CD4-positive, CD25-positive, alpha-beta regulatory T cell (primary cell): ENCODE results near the gene MEGF6. TPM values are rescaled to one million over a fixed set of nuclear protein-coding genes. Genes with fewer than 3 reads are reported as not detected.

ENCODE experiments used
- ATAC-seq, 2 donors: fragments of 150-1000 bp; cut with Tn5 transposase; one replicate each; pipeline ENCODE4 v1.10.0; 2021; ENCODE audit warnings: low read depth in 2 of 2, moderate number of reproducible peaks in 2 of 2, moderate library complexity in 1 of 2
- DNase-seq, 3 donors: peaks; one replicate each; pipeline versions ENCODE4 v3.0.0 to v3.0.0-alpha.2; 2012 to 2022; ENCODE audit warnings: mixed read lengths in 1 of 3
- H3K27ac ChIP-seq: one replicate; pipeline ENCODE4 v1.7.0; 2013; ENCODE audit warnings: mild to moderate bottlenecking, low read length; ENCODE audit not compliant: insufficient read depth, poor library complexity, severe bottlenecking
- H3K27me3 ChIP-seq: one replicate; pipeline ENCODE4 v1.7.0; 2013; ENCODE audit warnings: low read length; ENCODE audit not compliant: control insufficient read depth, insufficient read depth
- H3K36me3 ChIP-seq: one replicate; pipeline ENCODE4 v1.7.0; 2013; ENCODE audit warnings: mild to moderate bottlenecking, low read length, moderate library complexity; ENCODE audit not compliant: control insufficient read depth, insufficient read depth
- H3K4me1 ChIP-seq: 2 replicates; pipeline ENCODE4 v1.7.0; 2013; ENCODE audit warnings: mild to moderate bottlenecking, low read length; ENCODE audit not compliant: insufficient read depth, control insufficient read depth, poor library complexity, severe bottlenecking
- H3K4me3 ChIP-seq: one replicate; pipeline ENCODE4 v1.7.0; 2013; ENCODE audit warnings: low read depth, mild to moderate bottlenecking, low read length, moderate library complexity
- H3K9me3 ChIP-seq, 2 experiments: 1 replicate in 1 of 2; 2 replicates in 1 of 2; pipeline ENCODE4 v1.7.0; 2013; ENCODE audit warnings: low read length in 2 of 2, mild to moderate bottlenecking in 1 of 2, moderate library complexity in 1 of 2; ENCODE audit not compliant: control insufficient read depth in 2 of 2
- H3K27ac Mint-ChIP-seq, 3 donors: one replicate each; pipeline ENCODE4 v1.8.0; 2020 to 2022; ENCODE audit warnings: mild to moderate bottlenecking in 3 of 3, mixed read lengths in 3 of 3, moderate library complexity in 2 of 3
- H3K27me3 Mint-ChIP-seq: one replicate; pipeline ENCODE4 v1.8.0; 2022; ENCODE audit warnings: mild to moderate bottlenecking, mixed read lengths
- H3K36me3 Mint-ChIP-seq: one replicate; pipeline ENCODE4 v1.8.0; 2020; ENCODE audit warnings: mixed read lengths
- H3K4me1 Mint-ChIP-seq, 4 donors: one replicate each; pipeline ENCODE4 v1.8.0; 2020 to 2022; ENCODE audit warnings: mixed read lengths in 4 of 4, mild to moderate bottlenecking in 1 of 4
- H3K4me3 Mint-ChIP-seq, 4 donors: one replicate each; pipeline ENCODE4 v1.8.0; 2020 to 2022; ENCODE audit warnings: mild to moderate bottlenecking in 4 of 4, mixed read lengths in 4 of 4, moderate library complexity in 3 of 4
- H3K9me3 Mint-ChIP-seq, 7 donors: one replicate each; pipeline ENCODE4 v1.8.0; 2020 to 2022; ENCODE audit warnings: mixed read lengths in 7 of 7, mild to moderate bottlenecking in 3 of 7, moderate library complexity in 2 of 7
- polyA plus RNA-seq, 4 donors: library from polyadenylated mRNA; unstranded; fragments of 300-500 nt; fragmentation: Illumina TruSeq; gene quantifications; one replicate each; pipeline ENCODE4 v1.2.3, GENCODE V29; 2021
- total RNA-seq: library from RNA; stranded (reverse); gene quantifications from one replicate; pipeline ENCODE4 v1.2.3, GENCODE V29; 2022

Gene MEGF6
- total and polyA plus RNA-seq, 5 donors from 2014 or later, result 4.7 to 123 (median 6.8) TPM

GRCh38 chr1:3607703-3608065 lies 3.6 kb downstream of the MEGF6 start:
- no peaks in the 10 kb centered on the region for H3K36me3 ChIP-seq
- no peaks in the 10 kb centered on the region for H3K27me3 ChIP-seq
- Mint-ChIP-seq H3K36me3 (no peaks in the 10 kb centered on the region), H3K4me1 (peaks cover 0 to 16% (median 0%) of the 10 kb centered on the region in 4 donors), H3K9me3 (no peaks in the 10 kb centered on the region), H3K4me3 (no peak overlapping the region), H3K27me3 (peaks cover 27% of the 10 kb centered on the region), H3K27ac (no peak overlapping the region)
- no peak overlapping the region for H3K27ac ChIP-seq
- H3K9me3 ChIP-seq, result no peaks in the 10 kb centered on the region
- H3K4me1 ChIP-seq, result peaks cover 16% of the 10 kb centered on the region
- DNase-seq (no peak), ATAC-seq (no peak)
- no peak overlapping the region for H3K4me3 ChIP-seq

GRCh38 chr1:3606779-3607702 lies 4.3 kb downstream of the MEGF6 start:
- peaks cover 0 to 13% (median 0%) of the 10 kb centered on the region in 4 donors for H3K4me1 Mint-ChIP-seq
- H3K27ac ChIP-seq, result no peak overlapping the region
- H3K27me3 ChIP-seq, result no peaks in the 10 kb centered on the region
- H3K4me3 ChIP-seq, result no peak overlapping the region
- no peaks in the 10 kb centered on the region for H3K36me3 ChIP-seq
- H3K27ac Mint-ChIP-seq, result no peak overlapping the region
- ATAC-seq (no peak), DNase-seq (no peak)
- H3K27me3 Mint-ChIP-seq, result peaks cover 24% of the 10 kb centered on the region
- peaks cover 16% of the 10 kb centered on the region for H3K4me1 ChIP-seq
- no peaks in the 10 kb centered on the region for H3K9me3 Mint-ChIP-seq
- H3K36me3 Mint-ChIP-seq, result no peaks in the 10 kb centered on the region
- no peak overlapping the region for H3K4me3 Mint-ChIP-seq
- H3K9me3 ChIP-seq, result no peaks in the 10 kb centered on the region

GRCh38 chr1:3604997-3605823 lies 6.1 kb downstream of the MEGF6 start:
- DNase-seq (no peak), ATAC-seq (no peak)
- no peak overlapping the region for H3K4me3 ChIP-seq
- Mint-ChIP-seq H3K9me3 (no peaks in the 10 kb centered on the region), H3K4me1 (peaks cover 0 to 4% (median 0%) of the 10 kb centered on the region in 4 donors), H3K27ac (no peak overlapping the region), H3K27me3 (peaks cover 17% of the 10 kb centered on the region), H3K4me3 (no peak overlapping the region), H3K36me3 (no peaks in the 10 kb centered on the region)
- H3K4me1 ChIP-seq, result peaks cover 2% of the 10 kb centered on the region
- no peaks in the 10 kb centered on the region for H3K9me3 ChIP-seq
- H3K27me3 ChIP-seq, result no peaks in the 10 kb centered on the region
- H3K36me3 ChIP-seq, result no peaks in the 10 kb centered on the region
- H3K27ac ChIP-seq, result no peak overlapping the region

- Mint-ChIP-seq H3K9me3 (no peaks in the 10 kb centered on the region), H3K4me1 (peaks cover 0 to 6% (median 0%) of the 10 kb centered on the region in 4 donors), H3K27me3 (peaks cover 17% of the 10 kb centered on the region), H3K27ac (no peak overlapping the region), H3K4me3 (no peak overlapping the region), H3K36me3 (no peaks in the 10 kb centered on the region)
- H3K4me1 ChIP-seq, result no peaks in the 10 kb centered on the region
- no peaks in the 10 kb centered on the region for H3K36me3 ChIP-seq
- ATAC-seq, result no peak
- no peak overlapping the region for H3K4me3 ChIP-seq
- H3K27me3 ChIP-seq, result no peaks in the 10 kb centered on the region
- no peaks in the 10 kb centered on the region for H3K9me3 ChIP-seq
- no peak overlapping the region for H3K27ac ChIP-seq
- no peak for DNase-seq
These were observed 6.8 kb downstream of the MEGF6 start for GRCh38 chr1:3604468-3604974.

DNA sequence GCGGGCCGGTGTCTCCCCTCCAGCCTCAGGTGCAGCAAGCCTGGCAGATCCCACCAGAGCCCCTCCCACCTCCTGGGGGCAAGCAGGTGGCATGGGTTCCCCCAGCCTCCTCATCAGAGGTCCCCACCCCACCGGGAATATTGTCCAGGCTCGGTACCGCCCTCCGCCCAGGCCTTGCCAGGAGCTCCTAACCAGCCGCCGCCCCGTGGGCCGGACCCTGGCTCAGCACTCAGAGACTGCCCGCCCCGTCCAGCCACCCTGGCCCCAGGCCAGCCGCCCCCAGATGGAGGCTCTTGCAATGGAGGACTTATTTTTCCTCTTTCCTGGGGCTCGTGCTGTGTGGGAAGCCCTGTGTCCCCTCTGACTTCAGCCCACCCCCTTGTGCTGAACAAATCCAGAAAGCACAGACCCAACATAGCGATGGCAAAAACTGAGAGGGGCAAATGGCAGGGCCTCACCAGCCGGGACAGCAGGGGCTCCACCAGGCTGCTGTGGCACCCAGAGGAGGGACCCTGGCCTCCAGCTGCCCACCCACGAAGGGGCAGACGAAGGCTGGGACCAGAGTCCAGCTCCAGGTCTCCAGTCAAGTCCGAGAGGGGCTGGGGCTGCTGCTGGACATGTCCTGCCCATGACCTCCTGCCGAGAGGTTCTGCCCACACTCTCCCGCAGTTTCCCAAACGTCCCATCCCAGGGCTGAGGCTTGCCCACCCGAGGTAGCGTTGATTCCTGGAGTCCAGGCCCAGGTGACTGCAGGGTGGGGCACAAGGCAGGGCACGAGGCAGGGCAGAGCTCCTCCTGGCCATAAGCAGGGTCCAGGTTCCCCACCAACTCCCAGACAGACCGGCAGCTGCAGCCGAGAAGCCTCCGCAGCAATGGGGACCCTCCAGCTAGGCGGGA lies 7.5 kb downstream of the MEGF6 start:
- no peak for ATAC-seq

DNA sequence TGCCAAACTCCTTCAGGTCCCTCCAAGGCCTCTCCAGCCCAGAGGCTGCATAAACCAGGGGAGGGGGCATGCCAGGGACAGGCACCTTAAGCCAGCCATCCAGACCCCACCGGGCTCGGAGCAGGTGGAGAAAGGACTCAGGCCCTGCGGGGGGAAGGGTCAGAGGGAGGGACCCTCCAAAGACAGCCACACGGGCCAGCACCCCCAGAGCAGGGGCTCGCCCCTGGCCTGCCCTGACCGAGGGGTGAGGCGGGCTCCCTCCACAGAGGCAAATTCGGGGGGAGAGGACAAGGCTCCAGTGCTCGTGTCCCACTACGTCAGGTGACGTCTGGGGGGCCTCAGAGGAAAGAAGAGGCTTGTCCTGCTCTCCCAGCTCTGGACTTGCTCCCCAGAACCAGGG lies 8.2 kb downstream of the MEGF6 start:
- peaks cover 0 to 10% (median 0%) of the 10 kb centered on the region in 4 donors for H3K4me1 Mint-ChIP-seq
- Histone ChIP-seq H3K4me3 (no peak overlapping the region), H3K4me1 (peaks cover 9% of the 10 kb centered on the region), H3K27ac (no peak overlapping the region), H3K36me3 (no peaks in the 10 kb centered on the region), H3K27me3 (no peaks in the 10 kb centered on the region), H3K9me3 (no peaks in the 10 kb centered on the region)
- ATAC-seq (no peak), DNase-seq (no peak)
- no peak overlapping the region for H3K4me3 Mint-ChIP-seq
- peaks cover 5% of the 10 kb centered on the region for H3K27me3 Mint-ChIP-seq
- no peaks in the 10 kb centered on the region for H3K9me3 Mint-ChIP-seq
- no peaks in the 10 kb centered on the region for H3K36me3 Mint-ChIP-seq
- H3K27ac Mint-ChIP-seq, result no peak overlapping the region

More for the DNA sequence above, 7.5 kb downstream of the MEGF6 start:
- DNase-seq, result no peak
- no peaks in the 10 kb centered on the region for H3K9me3 Mint-ChIP-seq
- H3K27me3 Mint-ChIP-seq, result peaks cover 10% of the 10 kb centered on the region
- Histone ChIP-seq H3K4me1 (peaks cover 2% of the 10 kb centered on the region), H3K36me3 (no peaks in the 10 kb centered on the region), H3K9me3 (no peaks in the 10 kb centered on the region), H3K27ac (no peak overlapping the region), H3K4me3 (no peak overlapping the region), H3K27me3 (no peaks in the 10 kb centered on the region)
- peaks cover 0 to 5% (median 0%) of the 10 kb centered on the region in 4 donors for H3K4me1 Mint-ChIP-seq
- no peak overlapping the region for H3K4me3 Mint-ChIP-seq
- H3K27ac Mint-ChIP-seq, result no peak overlapping the region
- no peaks in the 10 kb centered on the region for H3K36me3 Mint-ChIP-seq

GRCh38 chr1:3602375-3602774 lies 8.9 kb downstream of the MEGF6 start:
- no peak overlapping the region for H3K27ac Mint-ChIP-seq
- no peak overlapping the region for H3K27ac ChIP-seq
- no peaks in the 10 kb centered on the region for H3K36me3 Mint-ChIP-seq

More at GRCh38 chr1:3602375-3602774, 8.9 kb downstream of the MEGF6 start:
- Histone ChIP-seq H3K27me3 (no peaks in the 10 kb centered on the region), H3K9me3 (no peaks in the 10 kb centered on the region), H3K4me1 (peaks cover 16% of the 10 kb centered on the region), H3K4me3 (no peak overlapping the region), H3K36me3 (no peaks in the 10 kb centered on the region)
- ATAC-seq (no peak), DNase-seq (no peak)
- no peaks in the 10 kb centered on the region for H3K9me3 Mint-ChIP-seq
- H3K27me3 Mint-ChIP-seq, result peaks cover 4% of the 10 kb centered on the region
- H3K4me1 Mint-ChIP-seq, result peaks cover 0 to 18% (median 5%) of the 10 kb centered on the region in 4 donors
- no peak overlapping the region for H3K4me3 Mint-ChIP-seq
